ENCODE data around the gene ERCC2.

The ERCC2 gene

DNA sequence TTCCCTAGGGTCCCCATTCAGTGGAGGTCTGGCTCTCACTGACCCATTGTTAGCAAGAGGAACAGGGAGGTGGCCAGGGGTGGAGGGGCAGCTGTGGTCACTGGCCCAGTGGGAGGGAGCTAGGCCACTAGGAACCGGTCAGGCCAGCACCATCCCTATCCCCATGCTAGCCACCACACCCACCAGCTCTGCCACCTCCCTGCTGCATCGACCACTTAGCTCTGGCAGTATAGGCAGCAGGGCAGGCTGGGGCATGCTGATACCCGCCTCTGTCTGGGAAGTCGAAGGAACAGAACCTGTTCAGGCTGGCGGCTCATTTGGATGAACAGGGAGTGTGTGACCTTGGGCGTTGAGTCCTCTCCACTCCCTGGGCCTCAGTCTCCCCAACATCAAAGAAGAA lies 29.8 kb upstream of the ERCC2 start:
- Histone ChIP-seq H3F3A (ENCODE audit: control insufficient read depth, insufficient read depth) (peaks cover 12% of the 10 kb centered on the region; the same call in 1 of the 2 replicates), H3K4me2 (ENCODE audit: low read length) (no peak overlapping the region), H4K20me1 (ENCODE audit: control insufficient read depth, insufficient read depth, low read depth, low read length) (no peaks in the 10 kb centered on the region), H3K27ac (ENCODE audit: low read depth, low read length) (no peak overlapping the region), H3K36me3 (ENCODE audit: control insufficient read depth, low read length) (no peaks in the 10 kb centered on the region), H3K4me1 (ENCODE audit: control insufficient read depth, low read length) (peaks cover 35% of the 10 kb centered on the region), H3K79me2 (ENCODE audit: control insufficient read depth, low read length) (no peaks in the 10 kb centered on the region), H3K27me3 (ENCODE audit: control insufficient read depth, low read length) (peaks cover 12% of the 10 kb centered on the region), H3K9me2 (replicated peaks; ENCODE audit: control insufficient read depth, low read length) (no peaks in the 10 kb centered on the region), H3K9me3 (ENCODE audit: control insufficient read depth, insufficient read depth, low read length) (no peaks in the 10 kb centered on the region), H3K4me3 (ENCODE audit: low read length) (no peak overlapping the region)
- TF ChIP-seq, protein P1, sequence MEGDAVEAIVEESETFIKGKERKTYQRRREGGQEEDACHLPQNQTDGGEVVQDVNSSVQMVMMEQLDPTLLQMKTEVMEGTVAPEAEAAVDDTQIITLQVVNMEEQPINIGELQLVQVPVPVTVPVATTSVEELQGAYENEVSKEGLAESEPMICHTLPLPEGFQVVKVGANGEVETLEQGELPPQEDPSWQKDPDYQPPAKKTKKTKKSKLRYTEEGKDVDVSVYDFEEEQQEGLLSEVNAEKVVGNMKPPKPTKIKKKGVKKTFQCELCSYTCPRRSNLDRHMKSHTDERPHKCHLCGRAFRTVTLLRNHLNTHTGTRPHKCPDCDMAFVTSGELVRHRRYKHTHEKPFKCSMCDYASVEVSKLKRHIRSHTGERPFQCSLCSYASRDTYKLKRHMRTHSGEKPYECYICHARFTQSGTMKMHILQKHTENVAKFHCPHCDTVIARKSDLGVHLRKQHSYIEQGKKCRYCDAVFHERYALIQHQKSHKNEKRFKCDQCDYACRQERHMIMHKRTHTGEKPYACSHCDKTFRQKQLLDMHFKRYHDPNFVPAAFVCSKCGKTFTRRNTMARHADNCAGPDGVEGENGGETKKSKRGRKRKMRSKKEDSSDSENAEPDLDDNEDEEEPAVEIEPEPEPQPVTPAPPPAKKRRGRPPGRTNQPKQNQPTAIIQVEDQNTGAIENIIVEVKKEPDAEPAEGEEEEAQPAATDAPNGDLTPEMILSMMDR (IDR thresholded peaks at IDR 0.05; ENCODE audit: low read depth, low read length, poor library complexity, severe bottlenecking), result no peak
- no peak for TF ChIP-seq EZH2phosphoT487 (IDR thresholded peaks at IDR 0.05; ENCODE audit: borderline replicate concordance, low read length)

DNA sequence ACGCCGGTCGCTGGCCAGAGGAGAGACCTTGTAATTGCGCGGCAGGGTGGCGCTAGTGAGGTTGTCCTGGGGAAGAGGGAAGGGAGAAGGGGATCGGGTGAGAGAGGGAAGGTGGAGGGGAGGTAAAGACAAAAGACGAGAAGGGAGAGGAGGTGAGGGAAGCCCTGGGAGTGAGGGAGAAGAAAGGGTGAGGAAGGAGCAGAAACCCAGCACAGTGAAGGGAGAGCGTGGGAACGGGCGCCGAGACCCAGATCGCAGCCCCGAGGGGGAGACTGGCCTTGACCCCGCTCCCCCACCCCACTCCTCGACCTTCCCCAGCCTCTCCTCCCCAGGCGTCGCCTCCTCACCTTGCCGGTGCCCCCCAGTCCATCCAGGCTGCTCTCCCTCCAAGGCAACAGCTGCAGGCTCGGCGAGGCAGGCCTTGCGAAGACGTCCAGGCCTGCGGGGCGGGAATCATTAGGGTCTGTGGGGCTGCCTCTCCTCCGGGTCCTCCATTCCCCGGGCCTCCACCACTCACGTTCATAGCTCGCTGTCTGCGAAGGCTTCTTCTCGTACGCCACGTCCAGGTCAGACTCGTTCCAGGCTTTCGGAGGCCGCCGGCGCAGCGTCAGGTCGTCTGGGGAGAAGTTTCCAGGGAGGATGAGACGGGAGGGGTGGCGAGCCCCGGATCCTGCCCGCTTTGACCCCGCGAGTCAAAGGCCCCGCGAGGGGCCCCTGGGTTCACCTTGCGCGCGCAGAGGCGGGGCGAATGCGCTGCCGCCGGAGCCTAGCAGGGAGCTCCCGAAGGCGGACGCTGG lies 25.6 kb upstream of the ERCC2 start:
- Histone ChIP-seq H4K20me1 (ENCODE audit: control insufficient read depth, insufficient read depth, low read depth, low read length) (no peaks in the 10 kb centered on the region), H3K4me3 (ENCODE audit: low read length) (no peak overlapping the region), H3K4me1 (ENCODE audit: control insufficient read depth, low read length) (peaks cover 7% of the 10 kb centered on the region), H3K27me3 (ENCODE audit: control insufficient read depth, low read length) (no peaks in the 10 kb centered on the region), H3F3A (ENCODE audit: control insufficient read depth, insufficient read depth) (no peaks in the 10 kb centered on the region; the same call in 1 of the 2 replicates), H3K36me3 (ENCODE audit: control insufficient read depth, low read length) (no peaks in the 10 kb centered on the region), H3K9me2 (replicated peaks; ENCODE audit: control insufficient read depth, low read length) (no peaks in the 10 kb centered on the region), H3K4me2 (ENCODE audit: low read length) (no peak overlapping the region), H3K9me3 (ENCODE audit: control insufficient read depth, insufficient read depth, low read length) (no peaks in the 10 kb centered on the region), H3K79me2 (ENCODE audit: control insufficient read depth, low read length) (no peaks in the 10 kb centered on the region), H3K27ac (ENCODE audit: low read depth, low read length) (no peak overlapping the region)
- TF ChIP-seq EZH2phosphoT487 (IDR thresholded peaks at IDR 0.05; ENCODE audit: borderline replicate concordance, low read length), result no peak
- TF ChIP-seq, protein P1 (IDR thresholded peaks at IDR 0.05; ENCODE audit: low read depth, low read length, poor library complexity, severe bottlenecking), result no peak

DNA sequence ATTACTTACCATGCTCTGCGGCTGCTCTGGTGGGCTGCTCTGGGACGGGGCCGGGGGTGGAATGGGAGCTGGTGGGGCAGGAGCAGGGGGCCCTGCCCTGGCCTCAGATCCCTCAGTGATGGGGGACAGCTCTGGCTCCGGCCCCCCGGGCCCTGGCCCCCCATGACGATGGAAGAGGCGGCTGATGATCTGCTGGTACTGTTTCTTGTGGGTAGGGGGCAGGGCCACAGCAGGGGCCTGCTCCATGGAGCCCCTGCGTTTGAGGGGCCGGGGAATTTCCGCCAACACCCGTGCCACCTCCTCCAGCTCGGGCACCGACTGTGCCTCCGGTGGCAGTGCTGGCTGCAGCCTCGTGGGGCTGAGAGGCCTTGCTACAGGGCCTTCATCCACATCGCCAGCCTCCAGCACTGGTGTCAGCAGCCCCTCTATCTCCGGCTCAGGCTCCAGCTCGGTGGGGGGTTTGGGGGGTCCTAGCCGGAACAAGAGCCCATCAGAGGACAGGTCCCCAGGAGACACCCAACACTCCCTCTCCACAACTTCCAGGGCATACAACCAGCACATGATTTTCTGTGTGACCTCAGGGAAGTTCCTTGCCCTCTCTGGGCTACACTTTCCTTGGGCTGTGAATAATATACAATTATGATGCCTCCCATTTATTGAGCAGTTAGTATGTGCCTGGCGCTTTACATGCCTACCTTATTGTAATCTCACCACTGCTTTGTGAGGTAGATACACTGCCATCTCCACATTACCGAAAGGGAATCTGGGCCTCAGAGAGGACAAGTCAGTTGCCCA lies 21.7 kb upstream of the ERCC2 start:
- H3K27me3 ChIP-seq (ENCODE audit: control insufficient read depth, low read length), result no peaks in the 10 kb centered on the region
- no peaks in the 10 kb centered on the region for H3K9me3 ChIP-seq (ENCODE audit: control insufficient read depth, insufficient read depth, low read length)
- no peaks in the 10 kb centered on the region; the same call in 1 of the 2 replicates for H3F3A ChIP-seq (ENCODE audit: control insufficient read depth, insufficient read depth)
- no peaks in the 10 kb centered on the region for H4K20me1 ChIP-seq (ENCODE audit: control insufficient read depth, insufficient read depth, low read depth, low read length)
- H3K79me2 ChIP-seq (ENCODE audit: control insufficient read depth, low read length), result no peaks in the 10 kb centered on the region
- peaks cover 11% of the 10 kb centered on the region for H3K4me1 ChIP-seq (ENCODE audit: control insufficient read depth, low read length)
- no peak overlapping the region for H3K27ac ChIP-seq (ENCODE audit: low read depth, low read length)
- TF ChIP-seq EZH2phosphoT487 (IDR thresholded peaks at IDR 0.05; ENCODE audit: borderline replicate concordance, low read length), result no peak
- TF ChIP-seq, protein P1 (IDR thresholded peaks at IDR 0.05; ENCODE audit: low read depth, low read length, poor library complexity, severe bottlenecking), result no peak
- no peaks in the 10 kb centered on the region for H3K36me3 ChIP-seq (ENCODE audit: control insufficient read depth, low read length)
- H3K4me3 ChIP-seq (ENCODE audit: low read length), result no peak overlapping the region
- no peak overlapping the region for H3K4me2 ChIP-seq (ENCODE audit: low read length)
- H3K9me2 ChIP-seq (replicated peaks; ENCODE audit: control insufficient read depth, low read length), result no peaks in the 10 kb centered on the region

All from DOHH2 (cell line).